Activated CD4-positive, alpha-beta T cell treated with anti-CD3 and anti-CD28 coated beads, Interleukin-10, Interleukin-2, amounts not matched to agents 100 ng/mL and 50 ng/mL, durations not matched to agents 16 hours and 8 hours (primary cell): ENCODE measurements around the gene SIGLEC15.
"Not testable (repeated sequence)": the region's sequence is repeated elsewhere in the genome, so short reads cannot be mapped to it uniquely, and the experiment has no call there.

ENCODE experiments used
- DNase-seq: peaks from one replicate; pipeline ENCODE4 v3.0.0-alpha.2; 2020

The SIGLEC15 gene, protein sequence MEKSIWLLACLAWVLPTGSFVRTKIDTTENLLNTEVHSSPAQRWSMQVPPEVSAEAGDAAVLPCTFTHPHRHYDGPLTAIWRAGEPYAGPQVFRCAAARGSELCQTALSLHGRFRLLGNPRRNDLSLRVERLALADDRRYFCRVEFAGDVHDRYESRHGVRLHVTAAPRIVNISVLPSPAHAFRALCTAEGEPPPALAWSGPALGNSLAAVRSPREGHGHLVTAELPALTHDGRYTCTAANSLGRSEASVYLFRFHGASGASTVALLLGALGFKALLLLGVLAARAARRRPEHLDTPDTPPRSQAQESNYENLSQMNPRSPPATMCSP

DNA sequence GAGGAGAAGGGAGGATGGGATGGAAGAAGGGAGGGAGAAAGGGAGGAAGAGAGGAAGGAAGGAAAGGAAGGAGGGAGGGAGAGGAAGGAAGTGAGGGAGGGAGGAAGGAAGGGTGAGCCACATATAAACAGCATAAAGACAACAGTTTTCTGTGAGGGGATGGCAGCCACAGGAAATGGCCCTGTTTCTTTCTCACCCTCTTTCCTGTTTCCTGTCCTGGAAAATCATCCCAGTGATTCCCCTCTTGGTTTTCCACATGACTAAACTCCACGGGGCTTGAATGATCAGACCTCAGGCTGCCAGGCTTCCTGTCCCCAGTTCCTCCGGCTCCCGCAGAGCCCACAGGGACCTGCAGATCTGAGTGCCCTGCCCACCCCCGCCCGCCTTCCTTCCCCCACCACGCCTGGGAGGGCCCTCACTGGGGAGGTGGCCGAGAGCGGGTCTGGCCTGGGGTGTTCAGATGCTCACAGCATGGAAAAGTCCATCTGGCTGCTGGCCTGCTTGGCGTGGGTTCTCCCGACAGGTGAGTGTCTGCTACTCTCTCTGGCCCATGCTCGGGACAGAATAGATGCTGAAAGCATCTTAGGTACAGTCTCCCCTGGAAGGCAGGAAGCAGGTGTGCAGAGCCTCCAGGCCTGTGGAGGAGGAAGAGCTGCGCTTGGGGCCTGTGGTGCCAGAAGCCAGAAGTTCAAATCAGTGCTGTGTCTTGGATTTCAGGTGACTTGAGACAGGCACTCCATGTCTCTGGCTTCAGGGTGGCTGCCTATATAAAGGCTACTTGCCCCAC is at the start of gene SIGLEC15:
TSS of gene SIGLEC15 (plus strand) at position 418 of the 787 bp plus-strand sequence. CDS start at position 472, 54 bp downstream.
- no peak for DNase-seq

DNA sequence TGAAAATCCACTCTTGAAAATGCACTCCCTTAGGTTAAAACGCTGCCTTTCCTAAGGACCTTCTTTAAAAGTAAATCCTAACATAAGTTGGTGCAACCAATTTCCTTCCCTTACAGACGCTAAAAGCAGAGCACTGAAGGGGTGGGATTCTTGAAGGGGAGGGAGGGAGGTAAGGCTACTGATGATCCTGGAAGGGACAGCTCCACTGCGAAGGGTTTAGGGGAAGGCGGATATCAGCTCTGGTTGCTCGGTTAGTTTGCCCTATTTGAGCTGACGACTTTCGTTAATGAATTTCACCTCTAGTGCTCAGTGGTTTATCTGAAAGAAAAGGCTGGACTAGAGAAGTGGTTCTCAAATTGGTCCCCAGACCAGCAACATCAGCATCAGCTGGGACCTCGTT is 49.7 kb upstream of the SIGLEC15 start:
- DNase-seq: no peak

DNA sequence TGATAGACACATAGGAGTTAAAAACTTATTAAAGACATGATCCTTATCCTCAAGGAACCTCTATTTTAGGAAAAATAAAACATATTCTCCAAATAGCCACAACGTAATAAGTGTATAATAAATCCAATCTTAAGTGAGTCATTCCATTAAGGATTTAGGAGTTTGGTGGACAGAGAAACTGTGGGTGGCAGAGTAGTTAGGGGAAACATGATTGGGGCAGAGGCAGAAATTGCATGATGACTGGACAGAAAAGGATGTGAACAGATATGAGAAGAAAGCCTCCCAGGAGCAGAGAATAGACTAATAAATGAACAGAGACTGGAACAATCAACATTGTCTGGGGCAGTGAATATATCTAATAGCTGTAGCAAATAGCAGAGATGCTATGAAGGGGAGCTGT is 48.1 kb upstream of the SIGLEC15 start:
- DNase-seq: no peak

DNA sequence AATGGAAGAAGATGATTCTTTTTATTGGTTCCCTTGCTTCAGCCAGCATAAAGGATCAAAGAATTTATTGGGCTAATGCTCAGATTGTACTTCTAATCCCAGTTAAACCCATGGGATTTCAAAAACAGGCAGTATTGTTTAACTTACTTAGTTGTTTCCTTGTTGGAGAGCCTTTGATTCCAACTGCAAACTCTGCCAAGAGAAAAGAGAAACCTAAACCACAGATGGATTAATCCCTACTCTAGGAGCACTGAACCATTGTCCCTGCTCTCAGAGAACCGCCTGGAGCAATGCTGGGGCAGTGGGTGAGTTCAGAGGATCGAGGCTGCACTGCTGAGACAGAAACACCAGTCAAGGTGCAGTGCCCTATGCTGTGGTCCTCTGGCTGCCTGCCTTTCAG is 44.9 kb upstream of the SIGLEC15 start:
- DNase-seq: no peak

DNA sequence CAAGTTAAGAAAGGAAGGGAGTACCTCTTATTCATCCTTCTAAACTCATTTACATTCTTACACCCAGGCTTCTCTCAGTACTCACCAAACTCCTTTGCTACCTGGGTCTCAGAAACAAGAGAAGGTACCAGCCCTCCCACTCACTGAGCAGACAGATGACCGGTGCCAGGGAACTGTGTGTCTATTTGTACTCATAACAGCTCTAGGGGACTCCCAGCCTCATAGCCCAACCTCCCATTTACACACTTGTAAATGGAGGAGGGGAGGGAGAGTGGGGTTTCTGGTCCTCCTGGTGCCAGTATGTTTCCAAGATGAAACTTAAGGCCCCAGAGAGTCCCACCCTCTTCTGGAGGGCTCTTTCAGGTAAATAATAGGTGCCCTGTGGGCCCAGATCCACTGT is 42.8 kb upstream of the SIGLEC15 start:
- DNase-seq: no peak

DNA sequence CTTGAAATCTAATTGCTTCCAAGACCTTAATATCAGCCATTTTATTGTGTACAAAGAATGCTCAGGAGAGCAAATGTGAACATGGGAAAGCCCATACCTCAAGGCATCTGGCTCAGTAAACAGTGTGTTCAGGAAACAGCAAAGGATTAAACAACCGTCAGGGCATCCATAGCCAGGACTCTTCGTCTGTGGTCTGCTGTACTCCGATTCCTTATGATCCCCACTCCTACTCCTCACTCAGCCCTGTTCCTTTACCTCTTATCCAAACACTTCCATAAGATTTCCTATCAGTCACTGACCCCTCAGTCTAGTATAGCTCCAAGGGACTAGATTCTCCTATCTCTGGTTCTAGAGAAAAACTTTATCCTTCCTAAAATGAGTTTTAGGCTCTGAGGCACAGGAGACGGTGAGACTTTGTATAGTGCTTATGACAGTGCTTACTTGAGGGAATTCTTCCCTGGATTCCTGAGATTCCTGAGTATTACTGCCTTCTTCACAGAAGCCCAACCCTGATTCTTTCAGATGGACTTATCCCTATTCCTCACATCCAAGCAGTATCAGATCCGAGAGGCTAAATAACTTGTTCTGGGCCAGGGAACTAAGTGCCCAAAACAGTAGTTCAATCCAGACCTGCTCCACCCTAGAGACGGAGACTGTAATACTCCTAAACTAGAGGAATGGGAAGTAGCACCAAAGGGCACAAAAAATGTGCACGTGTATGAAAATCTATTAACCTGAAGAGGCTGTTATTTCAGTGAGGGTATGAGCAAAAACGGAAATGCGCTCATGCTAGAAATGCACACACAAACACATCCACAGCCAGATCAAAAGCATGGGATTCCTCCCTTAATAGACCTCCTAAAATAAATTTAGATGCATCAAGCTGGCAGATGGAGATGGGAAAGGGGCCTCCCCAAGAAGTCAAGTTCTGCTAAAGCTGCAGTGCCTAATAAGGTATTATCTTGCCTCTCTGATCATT is 42.1 kb upstream of the SIGLEC15 start:
- no peak for DNase-seq

DNA sequence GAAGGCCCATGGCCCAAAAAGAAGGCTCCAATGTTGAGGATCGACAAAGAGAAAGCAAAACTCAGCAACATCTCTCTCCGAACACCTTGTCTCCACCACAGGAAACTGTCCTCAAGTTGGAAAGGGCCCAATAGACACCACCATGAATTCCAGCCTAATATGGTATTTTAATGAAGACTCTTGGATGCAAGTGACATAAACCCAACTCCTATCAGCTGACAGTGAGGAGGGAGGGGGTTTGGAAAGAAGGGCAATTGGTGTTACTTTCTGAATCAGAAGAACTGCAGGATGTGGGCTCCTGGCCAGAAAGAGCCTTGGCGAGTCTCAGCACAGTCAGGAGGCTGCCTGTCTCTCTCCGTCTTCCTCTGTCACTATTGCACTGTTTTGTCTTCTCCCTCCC is 40.3 kb upstream of the SIGLEC15 start:
- peak; percentile 32 for DNase-seq

DNA sequence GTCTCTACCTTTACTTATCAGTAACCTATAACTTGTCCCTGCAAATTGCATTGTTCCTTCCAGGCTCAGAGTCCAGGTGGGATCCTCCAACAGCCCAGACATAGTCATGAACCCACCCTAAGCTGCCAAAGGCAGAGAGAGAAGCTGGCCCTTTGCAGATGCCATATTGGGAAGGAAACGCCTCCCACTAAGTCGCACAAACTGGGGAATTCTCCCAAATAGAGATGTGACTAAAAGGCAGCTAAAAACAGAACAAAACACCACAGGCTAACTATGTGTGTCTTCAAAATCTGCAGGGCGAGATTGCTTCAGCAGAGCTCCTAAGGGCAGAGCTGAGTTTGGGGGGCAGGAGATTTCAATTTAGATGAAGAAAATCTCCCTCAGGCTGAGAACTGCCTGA is 38.5 kb upstream of the SIGLEC15 start:
- DNase-seq: no peak

DNA sequence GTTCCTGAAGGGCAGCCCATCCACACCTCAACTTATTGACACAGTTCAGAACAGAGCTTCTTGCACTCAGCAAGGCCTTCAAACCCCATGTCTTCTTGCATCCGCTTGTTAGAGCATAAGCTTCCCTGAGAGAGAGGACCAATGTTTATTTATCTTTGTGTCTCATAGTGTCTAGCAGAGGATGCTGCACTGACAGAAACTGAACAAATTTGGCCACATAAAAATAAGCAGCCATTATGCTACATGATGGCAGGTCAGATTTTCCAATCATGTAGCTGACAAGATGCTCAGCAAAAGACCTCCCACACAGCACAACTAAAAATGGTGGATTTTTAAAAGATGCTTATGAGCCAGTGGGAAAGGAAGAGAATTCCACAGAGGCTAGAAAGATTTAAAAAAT is 38.1 kb upstream of the SIGLEC15 start:
- DNase-seq: no peak

DNA sequence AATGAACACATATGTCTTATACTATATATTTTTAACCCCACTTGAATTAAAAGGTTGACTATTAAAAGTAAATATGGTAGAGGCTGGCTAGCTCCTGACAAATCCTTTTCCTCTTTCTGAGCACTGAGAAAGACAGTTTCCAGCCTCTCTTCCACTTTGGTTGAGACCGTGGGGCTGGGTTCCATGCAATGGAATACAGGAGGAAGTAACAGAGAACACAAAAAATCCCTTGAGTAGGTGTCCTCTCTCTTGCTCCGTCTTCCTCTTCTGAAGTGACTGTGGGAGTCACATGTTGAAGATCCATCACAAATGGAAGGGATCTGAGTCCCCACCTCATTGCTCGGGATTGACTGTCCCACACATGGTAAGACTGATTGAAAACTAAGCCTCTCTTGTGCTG is 36.6 kb upstream of the SIGLEC15 start:
- no peak for DNase-seq

DNA sequence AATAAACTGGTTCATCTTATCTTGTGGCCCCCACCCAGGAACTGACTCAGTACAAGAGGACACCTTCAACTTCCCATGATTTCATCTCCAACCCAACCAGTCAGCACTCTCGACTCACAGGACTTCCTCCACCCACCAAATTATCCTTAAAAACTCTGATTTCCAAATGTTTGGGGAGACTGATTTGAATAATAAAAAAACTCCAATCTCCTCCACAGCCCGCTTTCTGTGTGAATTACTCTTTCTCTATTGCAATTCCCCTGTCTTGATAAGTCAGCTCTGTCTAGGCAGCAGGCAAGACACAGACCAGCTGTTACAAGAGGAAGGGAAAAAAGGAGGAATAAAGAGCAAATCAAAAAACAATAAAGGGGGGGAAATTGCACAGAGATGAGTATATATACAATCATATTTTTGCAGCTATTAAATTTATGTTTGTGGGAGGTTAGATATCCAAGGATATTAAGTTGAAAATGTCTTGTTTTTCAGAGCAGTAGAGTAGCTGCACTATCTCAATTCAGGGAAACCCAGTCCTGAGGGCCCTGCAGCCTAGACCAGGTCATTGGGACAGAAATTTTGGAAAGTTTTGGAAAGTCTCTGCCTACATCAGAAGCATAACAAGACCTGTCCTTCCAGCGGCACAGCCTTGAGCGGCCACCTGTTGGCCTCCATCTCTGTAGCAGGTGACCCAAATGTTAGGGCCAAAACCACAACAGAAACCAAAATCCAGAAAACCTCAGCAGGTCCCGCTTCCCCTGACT is 32.8 kb upstream of the SIGLEC15 start:
- no peak for DNase-seq

DNA sequence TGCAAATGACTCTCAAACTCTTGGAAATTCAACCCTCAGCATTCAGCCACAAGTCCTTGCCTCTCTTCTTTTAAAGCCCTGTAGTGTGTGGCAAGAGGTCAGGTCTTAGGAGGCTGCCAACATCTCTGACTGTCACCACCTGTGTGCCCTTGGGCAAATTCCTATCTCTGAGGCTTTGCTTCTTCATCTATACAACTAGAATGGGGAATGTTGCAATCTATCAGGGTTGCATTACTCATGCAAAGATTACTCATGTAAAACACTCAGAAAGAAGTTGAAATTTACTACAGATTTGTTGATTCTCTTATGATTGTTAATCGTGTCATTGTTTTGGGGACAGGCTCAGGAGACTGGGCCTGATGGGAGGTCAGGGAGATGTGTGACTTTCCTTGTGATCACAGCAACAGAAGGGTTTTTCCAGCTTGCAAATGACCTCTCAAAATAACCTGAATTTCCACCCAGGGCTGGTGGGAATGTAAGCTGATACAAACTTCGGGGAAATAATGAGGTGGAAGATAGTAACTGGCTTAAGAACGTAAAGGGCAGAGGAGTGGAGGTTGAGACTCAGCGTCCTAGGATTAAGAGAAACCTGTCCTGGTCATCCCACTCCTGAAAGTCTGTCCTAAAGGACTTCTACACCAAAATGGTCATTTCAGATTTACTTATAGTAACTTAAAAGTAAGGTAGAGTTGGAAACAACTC is 32.1 kb upstream of the SIGLEC15 start:
- no peak for DNase-seq

DNA sequence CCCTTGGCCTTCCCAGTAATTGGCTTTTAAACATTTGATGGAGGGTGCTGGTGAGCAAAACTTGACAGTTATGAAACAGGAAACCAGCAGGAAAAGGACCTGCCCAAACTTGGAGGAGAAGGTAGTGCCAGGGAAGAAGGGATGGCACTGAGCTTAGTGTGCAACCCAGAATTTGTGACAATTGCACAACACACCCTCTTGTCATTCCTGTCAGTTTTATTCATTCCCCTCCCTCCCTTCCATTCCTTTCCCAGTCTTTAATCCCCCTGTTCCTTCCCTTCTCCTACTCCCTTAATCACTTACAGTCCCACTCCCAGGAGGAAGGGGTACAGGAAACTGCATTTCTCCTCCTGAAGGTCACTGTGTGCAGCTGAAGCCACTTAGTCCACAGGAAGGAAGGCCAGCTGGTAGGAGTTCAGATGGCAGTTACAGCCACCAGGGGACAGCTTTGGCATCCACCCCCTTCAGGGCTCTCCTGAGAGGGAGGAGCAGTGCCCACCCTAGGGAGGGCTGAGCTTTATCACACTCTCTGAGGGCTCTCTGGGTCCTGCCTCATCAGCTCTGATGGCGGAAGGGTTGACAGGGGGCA is 24.0 kb upstream of the SIGLEC15 start:
- DNase-seq: no peak

DNA sequence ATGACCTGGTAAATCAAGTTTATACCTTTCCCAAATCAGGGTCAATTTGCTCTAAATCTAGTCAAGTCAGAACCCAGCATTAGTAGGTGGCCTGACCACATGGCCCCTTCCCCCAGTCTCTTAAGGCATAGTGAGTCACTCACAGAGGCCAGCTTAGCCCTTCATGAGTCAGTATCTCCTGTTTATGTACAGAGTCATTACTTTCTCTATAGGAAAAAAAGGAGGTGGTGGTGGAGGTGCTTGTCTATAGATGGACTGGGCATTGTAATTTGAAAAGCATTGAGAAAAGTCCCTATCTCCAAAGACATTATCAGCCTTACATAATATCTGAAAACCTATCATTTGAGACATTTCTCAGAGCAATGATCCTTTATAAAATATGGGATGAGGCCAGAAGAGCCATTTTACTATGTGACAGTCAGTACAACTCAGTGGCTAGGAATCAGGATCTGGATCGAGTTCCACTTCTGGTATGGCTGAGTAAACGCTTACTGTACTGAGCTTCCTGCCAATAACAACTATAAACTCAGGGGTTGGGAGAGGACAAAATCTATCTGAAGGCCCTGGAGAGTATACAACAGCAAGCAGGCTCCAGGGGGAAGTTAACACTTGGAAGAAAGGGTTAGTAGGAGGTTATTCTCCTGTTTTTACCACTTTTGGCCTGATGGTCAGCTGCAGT is 22.5 kb upstream of the SIGLEC15 start:
- peak; percentile 53 for DNase-seq

DNA sequence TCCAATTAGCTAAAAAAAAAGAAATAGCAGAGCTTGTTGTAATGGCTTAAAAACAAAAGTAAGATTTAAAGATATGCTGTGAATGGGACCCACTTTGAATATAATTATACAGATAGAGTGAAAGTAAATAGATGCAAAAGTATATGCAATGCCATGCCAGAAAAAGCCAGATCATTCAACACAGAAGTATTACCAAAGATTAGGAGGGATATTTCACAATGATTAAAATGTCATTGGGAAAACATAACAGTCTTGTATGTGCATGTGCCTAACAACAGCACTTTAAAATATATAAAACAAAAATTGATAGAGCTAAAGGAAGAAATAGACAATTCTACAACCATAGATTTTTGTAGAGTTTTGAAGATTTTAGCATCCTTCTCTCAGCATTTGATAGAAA is 19.9 kb upstream of the SIGLEC15 start:
- DNase-seq: no peak

DNA sequence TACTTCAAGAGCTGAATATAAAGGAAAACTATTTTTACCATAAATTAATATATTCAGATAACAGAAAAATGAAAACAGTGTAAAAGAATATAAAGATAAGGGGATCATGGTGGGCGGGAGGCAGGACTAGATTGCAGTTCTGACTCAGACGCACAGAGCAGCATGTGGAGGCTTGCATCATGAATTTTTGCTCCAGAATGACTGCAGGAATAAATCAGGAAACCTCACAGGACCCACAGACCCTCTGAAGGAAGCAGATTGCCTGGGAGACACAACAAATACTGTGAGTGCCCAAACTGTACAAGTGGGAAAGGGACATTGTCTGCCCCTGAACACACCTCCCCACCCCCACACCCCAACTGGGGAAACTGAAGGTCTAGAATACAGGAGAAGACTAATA is 19.2 kb upstream of the SIGLEC15 start:
- DNase-seq: no peak

DNA sequence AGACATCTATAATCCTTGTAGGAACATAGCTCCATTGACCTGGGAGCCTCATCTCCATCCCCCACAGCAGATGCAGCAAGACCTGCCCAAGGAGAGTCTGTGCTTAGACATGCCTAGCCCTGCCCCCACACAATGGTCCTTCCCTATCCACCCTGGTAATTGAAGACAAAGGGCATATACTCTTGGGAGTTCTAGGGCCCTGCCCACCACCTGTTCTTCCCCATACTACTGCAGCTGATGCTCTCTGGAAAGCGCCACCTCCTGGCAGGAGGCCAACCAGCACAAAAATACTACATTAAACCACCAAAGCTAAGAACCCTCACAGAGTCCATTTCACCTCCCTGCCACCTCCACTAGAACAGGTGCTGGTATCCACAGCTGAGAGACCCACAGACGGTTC is 18.3 kb upstream of the SIGLEC15 start:
- DNase-seq: peak; percentile 13

DNA sequence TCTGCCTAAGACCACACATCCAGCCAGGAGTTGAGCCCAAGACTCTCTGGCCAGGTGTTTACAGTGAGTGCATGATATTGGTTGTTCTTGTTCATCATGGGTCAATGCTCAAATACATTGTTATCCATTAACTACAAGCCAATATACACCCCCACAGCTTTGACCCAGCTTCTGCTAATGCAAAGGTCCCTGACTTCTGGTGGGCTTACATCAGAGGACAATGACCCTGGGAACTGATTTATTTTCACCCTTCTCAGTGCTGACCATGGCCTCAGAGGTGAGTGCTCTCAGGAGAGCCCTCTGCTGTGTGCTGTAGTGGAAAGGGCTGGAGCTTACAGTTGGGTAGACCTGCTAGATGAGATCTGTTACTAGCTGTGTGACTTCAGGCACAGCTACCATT is 10.7 kb upstream of the SIGLEC15 start:
- not testable (repeated sequence) for DNase-seq

DNA sequence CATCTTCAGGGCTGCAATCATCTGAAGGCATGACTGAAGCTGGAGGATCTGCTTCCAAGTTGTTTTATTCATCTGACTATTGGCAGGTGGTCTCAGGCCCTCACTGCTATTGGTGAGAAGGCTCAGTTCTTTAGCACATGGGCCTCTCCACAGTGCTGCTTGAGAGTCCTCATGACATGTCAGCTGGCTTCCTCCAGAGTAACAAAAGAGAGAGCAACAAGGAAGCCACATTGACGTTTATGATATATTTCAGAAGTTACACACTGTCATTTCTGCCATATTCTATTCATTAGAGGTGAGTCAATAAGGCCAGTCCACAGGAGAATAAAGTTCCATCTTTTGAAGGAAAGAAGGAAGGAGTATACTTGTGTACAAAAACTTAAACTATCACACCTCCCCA is 7.9 kb upstream of the SIGLEC15 start:
- peak; percentile 54 for DNase-seq

DNA sequence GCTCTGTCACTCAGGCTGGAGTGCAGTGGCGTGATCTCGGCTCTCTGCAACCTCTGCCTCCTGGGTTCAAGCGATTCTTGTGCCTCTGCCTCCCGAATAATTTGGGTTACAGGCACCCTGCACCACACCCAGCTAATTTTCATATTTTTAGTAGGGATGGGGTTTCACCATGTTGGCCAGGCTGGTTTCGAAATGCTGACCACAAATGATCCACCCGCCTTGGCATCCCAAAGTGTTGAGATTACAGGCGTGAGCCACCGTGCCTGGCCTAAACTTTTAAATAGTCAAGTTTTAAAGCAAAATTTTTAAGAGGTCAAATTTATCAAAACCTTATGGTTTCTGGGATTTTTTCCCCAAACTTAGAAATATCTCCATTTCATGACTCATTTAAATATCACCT is 6.7 kb upstream of the SIGLEC15 start:
- not testable (repeated sequence) for DNase-seq
